ENCODE data around the gene S100A4.

DNA sequence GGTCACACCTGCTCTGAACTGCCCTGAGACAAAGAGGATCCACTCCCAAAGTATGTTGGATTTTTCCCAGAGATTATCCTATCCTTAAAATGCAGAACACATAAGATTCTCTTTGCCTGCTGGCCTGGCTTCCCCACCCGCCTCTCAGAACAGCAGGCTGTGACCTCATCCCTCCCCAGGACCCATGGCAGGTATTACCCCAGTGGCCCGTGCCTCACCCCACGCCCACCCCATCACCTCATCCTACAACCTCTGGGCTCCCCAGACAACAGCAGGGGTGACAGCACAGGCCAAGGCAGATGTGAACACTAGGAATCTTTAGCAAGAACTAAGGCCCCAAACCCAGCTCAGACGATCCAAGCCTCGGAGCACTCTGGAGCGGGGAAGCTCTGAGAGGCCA, 50.1 kb downstream of the S100A4 start:
- TF ChIP-seq POLR2A (IDR thresholded peaks at IDR 0.05), result no peak
- TF ChIP-seq, protein P1, sequence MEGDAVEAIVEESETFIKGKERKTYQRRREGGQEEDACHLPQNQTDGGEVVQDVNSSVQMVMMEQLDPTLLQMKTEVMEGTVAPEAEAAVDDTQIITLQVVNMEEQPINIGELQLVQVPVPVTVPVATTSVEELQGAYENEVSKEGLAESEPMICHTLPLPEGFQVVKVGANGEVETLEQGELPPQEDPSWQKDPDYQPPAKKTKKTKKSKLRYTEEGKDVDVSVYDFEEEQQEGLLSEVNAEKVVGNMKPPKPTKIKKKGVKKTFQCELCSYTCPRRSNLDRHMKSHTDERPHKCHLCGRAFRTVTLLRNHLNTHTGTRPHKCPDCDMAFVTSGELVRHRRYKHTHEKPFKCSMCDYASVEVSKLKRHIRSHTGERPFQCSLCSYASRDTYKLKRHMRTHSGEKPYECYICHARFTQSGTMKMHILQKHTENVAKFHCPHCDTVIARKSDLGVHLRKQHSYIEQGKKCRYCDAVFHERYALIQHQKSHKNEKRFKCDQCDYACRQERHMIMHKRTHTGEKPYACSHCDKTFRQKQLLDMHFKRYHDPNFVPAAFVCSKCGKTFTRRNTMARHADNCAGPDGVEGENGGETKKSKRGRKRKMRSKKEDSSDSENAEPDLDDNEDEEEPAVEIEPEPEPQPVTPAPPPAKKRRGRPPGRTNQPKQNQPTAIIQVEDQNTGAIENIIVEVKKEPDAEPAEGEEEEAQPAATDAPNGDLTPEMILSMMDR (IDR thresholded peaks at IDR 0.05), result no peak

Measured in transverse colon (tissue), 3 donors.